Endothelial cell of hepatic sinusoid (primary cell): ENCODE results near the gene MARCHF10.
"Not testable (repeated sequence)": the region's sequence is repeated elsewhere in the genome, so short reads cannot be mapped to it uniquely, and the experiment has no call there.

Experiments
- in situ Hi-C: cut with HindIII; loops from 2 replicates; pipeline ENCODE4 v1.10.0; 2017; ENCODE audit warnings: low sequenced_read_pairs

The MARCHF10 gene

DNA sequence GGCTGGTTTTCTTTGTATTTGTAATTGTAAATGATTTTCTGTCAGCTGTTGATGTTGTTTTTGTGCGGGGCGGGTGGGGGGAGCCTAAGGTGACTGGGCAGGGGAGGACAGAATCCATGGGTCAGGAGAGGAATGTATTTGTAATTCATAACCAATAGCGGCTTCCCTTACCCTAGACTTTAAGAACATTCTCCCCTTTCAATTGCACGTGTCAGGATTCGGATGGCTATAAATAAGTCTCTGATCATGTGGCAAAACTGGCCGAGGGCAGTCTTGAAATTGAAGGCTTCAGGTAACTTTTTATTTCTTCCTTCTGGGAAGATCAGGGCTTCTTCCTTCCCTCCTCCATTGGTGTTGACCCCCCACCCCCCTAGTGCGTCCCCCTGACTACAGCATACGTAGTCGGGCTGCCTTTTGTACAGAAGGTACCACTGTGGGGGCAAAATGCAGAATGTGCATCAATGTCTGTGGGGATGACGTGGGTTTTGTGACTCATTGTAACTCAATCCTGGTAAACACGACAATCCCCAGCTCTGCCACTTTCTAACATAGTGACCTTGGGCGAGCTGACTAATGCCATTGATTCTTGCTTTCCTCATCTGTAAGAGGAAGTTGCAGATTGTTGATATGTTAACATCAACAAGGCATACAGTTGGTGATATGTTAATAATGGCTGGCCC is 16.2 kb downstream of the MARCHF10 start:
- in situ Hi-C loops: no loop called here

DNA sequence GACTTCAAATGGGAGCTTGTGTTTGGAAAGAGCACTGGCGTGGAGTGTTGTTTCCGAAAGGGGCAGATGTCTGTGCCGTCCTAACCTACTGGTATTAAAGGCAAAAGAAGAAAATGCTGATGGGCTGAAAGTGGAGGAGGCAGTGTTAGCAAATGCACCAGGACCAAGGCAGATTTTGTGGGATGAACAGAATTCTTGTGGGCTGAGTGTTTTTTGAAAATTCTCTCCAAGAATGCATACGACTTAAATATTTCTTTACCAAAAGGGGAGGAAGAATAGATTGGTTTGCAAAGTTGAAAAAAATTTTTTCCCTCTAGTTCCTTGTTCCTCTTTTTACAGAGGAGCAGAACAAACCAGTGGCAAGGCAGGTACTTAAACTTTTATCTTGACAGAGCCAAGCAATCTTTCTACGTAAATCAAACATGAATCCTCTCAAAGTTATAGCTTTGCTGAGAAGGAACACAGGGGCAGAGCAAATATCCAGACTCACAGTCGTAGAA is 16.8 kb downstream of the MARCHF10 start:
- in situ Hi-C loops: no loop called here

DNA sequence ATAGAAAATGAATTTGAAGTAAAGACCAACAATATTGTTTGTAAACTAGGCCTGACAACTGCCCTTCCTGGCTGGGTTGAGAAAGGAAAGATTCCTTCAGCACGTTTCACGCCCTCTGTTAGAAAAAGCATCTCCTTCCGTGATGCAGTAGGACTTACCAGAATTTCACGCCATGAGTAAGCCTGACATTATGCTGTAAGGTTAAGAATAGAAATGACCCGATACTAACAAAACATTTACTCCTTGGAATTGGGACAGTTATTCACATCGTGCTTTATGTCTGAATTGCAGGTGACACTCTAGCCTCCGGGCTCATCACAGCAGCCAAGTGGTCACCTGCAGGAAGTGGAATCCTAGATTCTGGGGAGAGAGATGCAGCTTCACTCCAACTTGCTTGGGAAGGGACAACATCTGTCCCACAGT is 17.5 kb downstream of the MARCHF10 start:
- in situ Hi-C loops: no loop called here

DNA sequence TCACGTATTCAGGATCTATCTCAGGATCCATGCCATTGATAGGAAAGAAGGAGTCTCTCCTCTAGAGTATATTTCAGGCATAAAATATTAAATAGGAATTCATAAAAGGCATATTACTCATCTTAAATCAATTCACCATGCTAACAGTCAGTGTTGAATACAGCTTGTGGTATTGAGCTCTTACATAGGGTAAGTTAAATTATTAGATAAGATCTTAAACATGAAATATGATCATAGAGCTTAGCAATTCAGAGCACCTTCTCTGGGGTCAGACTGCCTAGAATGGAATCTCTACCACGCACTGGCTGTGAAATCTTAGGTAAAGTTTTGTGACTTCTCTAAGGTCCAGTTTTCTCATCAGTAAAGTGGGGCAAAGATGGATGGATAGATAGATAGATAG is 20.7 kb downstream of the MARCHF10 start:
- in situ Hi-C loops: no loop called here

DNA sequence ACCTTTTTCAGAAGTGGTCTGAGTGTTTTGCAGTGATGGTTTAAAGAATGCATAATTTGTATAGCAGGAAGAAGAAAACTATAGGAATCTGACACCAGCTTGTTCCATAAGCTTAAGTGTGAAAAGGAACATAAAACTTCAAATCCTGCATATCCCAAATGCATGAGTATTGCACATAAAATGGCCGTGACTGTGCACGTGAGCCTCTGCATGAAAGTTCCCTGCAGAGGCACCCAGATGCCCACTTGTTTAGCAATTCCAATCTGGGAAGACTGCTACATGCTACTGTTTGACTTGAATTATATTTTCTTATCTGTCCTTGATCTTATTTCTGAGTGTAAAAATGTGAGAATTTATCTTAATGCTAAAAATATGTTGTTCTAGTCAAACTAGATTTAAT is 21.5 kb downstream of the MARCHF10 start:
- in situ Hi-C loops: no loop called here

DNA sequence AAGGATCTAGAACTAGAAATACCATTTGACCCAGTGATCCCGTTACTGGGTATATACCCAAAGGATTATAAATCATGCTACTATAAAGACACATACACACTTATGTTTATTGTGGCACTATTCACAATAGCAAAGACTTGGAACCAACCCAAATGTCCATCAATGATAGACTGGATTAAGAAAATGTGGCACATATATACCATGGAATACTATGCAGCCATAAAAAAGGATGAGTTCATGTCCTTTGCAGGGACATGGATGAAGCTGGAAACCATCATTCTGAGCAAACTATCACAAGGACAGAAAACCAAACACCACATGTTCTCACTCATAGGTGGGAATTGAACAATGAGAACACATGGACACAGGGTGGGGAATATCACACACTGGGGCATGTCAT is 22.1 kb downstream of the MARCHF10 start:
- in situ Hi-C loops: not testable (repeated sequence)

DNA sequence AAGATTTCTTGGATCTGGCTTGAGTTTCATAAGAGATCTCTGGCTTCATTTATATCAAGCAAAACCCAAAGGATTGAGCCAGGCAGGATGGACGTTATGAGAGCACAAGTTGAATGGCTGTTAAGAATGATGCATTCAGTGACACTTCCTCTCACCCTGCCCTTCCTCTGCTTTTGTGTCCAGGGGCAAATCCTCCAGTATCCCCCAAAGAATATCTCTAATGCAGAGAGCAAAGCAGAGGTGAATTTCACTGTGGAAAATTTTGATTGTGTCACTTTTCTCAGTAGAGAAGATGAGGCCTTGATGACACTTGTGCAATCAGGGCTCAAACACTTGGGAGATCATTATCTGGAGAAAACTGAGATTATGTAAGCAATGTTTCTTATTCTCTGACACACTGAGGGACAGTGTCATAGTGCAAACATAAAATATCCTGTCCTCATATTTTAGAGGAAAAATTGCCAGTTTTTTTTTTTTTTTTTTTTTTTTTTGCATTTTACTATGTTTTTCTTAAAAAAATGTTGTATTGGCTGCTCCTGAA is 25.3 kb downstream of the MARCHF10 start:
- in situ Hi-C loops: no loop called here

DNA sequence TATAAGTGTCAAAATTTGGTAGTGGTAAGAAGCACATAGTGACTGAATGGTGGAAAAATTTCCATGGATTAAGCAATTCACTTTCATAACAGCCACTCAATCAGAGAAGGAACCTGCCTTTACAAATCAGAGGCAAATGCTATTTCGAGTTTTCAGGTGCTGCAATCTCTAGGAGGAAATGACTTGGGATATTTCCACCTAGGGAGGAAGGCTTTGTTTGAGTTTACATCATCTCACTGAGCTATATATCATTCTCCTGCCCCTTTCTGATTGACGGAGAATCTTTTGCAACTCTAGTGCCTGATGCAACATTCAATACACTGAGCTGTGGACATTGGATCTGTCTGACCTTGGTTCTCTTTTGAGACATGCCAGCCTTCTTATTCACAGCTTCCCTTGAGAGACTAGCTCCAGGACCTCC is 26.3 kb downstream of the MARCHF10 start:
- in situ Hi-C loops: no loop called here

DNA sequence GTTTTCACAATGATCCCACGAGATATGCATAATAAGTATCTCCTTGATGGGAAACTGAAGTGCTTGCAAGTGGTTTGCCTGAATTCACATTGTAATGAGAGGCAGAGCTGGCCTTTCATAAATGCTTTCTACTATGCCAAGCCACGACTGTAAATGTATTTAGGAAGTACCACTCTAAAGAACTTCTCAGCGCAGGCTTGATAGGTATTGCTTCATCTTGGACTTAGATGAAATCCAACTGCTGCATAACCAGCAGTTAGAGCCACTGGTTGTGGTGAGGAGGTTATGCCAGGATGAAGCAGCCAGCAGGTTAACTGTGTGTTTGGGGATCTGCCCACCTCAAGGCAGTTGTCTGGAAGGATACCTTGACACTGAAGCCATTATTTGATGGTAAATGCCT is 26.8 kb downstream of the MARCHF10 start:
- in situ Hi-C loops: no loop called here

DNA sequence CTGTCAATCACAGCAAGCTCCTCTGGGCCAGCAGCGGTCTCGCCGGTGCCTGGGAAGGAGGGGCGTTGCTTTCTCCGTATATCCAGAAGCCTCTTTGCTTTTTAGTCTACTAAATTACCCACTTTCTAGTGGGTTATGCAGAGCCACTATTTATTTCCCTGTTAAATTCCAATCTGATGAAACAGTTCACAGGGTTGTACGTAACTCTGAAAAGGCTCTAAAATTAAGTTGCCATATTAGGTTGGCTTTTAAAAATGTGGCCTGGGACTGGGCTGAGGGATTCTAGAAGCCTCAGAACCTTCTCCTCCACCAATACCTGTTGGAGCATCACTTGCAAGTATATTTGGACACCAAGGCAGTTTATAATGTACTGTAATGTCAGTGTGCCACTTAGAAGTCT is 27.2 kb downstream of the MARCHF10 start:
- in situ Hi-C loops: no loop called here

DNA sequence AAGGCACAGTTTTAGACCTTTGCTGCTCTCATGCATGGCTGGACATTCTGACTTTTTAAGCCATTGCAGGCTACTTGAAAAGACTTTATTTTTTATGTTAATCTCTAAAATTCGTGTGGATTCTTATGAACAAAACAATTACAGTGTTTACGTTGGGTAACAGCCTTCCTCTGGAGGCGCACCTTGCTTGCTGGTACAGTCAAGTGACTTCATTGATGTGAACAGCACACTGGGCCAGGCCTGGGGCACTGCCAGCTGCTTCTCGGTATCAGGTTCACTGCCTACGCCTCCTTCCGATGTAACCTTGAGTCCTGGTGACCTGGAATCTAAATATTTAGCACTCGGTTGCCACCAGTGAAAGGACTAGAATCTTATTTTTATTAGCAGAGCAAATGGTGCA is 27.8 kb downstream of the MARCHF10 start:
- in situ Hi-C loops: no loop called here

DNA sequence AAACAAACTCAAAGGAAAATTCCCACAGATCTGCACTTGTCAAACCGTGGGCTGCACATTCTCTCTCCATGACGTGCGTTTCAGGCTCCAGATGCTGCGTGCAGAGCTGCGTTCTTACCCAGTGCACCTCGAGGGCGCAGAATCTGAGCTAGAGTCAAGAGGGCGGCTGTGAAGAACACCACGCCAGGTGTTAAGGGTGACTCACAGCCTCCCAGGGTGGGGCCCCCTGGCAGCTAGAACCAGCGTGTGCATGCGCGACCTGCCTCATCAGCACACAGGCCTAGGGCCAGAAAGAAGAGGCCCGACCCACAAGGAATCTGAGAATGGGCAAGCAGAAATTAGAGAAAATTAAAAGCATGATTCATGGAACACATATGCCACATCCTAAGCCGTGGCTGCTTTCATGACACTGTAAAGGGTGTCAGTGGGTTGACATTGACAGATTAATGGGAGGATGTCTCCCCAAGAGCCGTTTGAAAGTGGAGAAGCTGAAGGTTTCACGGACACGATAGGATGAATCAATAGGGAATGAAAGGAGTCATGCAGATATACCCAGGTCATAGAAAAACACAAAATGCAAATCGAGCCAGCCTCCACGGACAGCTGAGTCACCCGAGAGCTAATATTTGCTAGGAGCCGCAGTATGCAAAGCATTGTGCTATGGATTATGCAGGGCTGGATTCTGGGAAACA is 29.0 kb downstream of the MARCHF10 start:
- in situ Hi-C loops: no loop called here

DNA sequence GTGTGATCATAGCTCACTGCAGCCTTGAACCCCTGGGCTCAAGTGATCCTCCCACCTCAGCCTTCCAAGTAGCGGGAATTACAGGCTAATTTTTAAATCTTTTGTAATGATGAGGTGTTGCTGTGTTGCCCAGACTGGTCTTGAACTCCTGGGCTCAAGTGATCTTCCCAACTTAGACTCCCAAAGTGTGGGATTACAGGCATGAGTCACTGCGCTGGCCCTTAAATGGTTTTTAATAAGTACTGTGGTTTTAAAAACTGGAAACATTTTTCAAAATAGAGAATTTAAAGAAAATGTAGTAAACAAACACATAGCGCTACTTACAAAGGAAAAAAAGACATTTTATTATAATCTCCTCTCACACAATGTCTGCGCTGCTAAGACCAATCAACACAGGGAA is 32.2 kb downstream of the MARCHF10 start:
- in situ Hi-C loops: no loop called here

DNA sequence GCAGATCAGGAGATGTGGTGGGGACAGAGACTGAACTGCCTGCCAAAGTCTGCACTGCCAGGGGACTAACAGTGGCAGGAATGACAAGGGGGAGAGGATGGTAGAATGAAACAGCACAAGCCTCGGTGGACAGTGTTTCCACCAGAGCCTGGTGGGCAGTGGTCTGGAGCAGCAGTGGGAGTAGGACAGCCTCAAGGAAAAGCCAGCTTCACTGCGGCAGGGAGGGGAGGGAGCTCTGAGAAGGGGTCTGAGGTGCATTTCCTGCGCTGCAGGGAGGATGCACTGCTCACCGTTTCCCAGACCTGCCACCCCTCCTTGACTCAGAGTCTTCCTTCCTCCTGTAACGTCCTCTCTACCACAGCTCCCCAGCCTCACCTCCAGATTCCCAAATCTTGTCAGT is 33.8 kb downstream of the MARCHF10 start:
- in situ Hi-C loops: no loop called here

DNA sequence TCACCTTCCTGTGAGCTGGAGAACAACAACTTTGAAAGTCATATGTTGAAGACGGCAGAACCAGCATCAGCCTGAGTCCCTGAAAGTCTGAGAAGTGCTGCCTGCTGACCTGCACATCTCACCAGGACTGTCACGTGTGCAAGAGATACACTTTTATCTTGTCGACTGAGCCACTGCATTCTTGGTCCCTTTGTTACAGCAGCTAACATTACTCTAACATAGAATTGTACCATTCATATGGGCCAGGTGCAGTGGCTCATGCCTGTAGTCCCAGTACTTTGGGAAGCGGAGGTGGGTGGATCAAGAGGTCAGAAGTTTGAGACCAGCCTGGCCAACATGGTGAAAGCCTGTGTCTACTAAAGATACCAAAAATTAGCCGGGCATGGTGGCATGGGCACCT is 40.1 kb downstream of the MARCHF10 start:
- in situ Hi-C loops: no loop called here

DNA sequence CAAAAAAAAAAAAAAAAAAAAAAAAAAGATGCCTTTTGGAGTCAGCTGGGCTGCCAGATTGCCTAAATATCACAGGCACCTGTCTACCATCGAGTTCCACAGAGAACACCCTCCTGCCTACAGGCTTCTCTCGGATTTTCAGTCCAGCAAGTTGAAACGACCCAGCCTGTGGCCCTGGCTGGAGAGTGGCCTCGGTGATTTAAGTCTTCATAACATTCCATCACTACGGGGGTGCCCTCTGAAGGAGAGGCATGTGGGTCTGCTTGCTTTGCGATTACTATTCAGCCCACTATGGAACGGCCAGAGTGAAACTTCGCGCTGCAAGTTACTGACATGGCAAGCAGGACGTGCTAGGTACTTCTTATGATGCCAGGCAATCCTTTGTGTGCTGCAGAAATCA is 42.8 kb downstream of the MARCHF10 start:
- in situ Hi-C loops: no loop called here

DNA sequence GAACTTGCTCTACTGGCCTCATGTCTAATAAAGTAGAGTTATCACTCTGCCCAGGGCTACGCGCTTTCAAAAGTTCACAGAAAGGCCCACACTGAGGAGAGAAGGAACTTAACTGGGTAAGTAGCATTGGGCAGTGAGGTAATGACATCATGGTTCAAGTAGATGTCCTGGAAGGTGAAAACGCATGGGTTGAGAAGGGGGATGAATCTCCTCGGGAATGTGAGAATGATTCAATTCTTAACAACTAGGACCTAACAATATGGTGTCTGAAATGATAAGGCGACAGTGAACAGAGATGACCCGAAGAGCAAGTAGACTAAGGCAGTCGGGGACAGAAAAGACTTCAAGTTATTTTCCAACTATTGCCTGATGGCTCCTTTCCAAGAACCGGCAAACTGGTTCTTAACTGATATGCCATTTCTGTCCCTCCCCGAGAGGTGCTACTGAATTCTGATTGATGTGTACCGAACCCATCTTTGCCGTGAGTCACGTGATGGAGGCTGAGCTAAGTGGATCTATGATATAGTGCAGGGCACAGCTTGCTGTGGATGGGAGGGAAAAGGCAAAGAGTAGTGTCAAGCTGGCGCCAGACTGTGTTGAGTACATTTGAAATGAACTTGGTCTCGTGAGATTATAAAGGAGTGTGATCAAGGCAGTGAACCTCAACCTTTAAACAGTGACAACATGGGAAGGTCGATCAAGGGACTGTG is 44.1 kb downstream of the MARCHF10 start:
- in situ Hi-C loops: no loop called here

DNA sequence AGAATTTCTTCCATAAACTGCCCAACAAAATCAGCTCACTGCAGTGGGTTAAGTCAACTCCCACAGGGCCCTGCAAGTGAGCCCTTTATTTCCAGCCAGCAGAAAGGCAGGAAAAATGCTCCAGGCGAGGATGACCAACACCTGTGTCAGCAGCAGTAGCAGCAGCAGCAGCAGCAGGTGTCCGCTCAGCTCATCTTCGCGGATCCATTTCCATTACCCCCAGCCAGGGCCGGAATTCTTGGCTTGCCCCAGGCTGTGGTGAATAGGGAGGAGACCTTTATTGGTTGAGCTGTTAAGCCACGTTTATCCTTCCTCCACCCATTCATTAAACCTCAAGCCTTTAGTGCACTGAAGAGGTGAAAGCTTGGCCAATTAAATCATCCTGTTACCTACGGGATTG is 46.2 kb downstream of the MARCHF10 start:
- in situ Hi-C loops: no loop called here

DNA sequence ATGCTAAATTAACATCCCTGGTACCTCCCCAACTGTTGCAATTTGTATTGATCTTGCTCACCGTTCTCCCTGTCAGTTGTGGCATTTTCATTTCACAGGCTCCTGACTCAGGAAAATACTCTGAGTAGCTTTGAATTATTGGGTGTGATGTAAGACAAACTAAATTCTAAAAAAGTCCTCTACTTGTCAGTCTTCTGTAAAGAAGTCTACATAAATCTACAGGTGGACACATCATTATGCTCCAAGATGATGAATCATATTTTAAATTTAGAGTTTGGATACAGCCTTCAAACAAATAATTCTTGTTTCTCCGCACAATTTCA is 47.2 kb downstream of the MARCHF10 start:
- in situ Hi-C loops: no loop called here

DNA sequence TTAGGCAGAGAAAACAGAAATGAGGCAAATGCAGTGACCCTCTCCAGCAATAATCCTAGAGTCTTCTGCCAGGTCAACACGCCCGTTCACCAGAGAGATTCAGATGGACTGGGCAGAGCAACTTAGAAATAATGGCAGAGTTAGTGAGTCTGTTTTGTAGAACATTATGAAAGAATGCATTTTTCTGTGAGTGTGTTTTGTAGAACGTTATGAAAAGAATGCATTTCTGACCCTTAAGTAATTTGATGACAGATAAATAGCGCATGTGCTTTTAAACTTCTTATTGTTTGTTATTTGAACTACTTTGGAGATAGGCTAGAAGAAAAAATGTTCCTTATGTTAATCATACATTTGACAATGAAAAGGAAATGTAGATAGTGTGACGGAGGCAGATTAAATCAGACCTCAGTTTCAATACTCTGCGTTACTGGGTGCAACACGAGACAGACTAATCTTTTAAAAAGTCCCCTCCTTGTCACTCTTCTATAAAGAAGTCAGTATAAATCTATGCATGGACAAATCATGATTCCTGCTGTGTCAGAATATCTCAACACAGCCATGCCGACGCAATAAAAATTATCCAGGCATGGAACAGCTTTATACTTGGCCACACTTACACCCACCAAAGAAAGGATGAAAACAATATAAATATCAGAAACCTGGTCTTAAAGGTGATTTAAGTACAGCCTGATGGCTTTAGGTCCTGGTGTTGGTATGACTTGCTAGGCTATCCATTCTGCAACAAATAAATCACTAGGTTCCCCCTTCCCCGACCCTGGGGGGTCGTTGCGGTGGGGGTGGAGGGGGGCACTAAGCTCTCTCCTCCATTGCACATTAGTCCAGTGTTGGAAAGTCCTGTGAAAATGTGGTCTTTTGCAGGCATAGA is 47.8 kb downstream of the MARCHF10 start:
- in situ Hi-C loops: no loop called here

DNA sequence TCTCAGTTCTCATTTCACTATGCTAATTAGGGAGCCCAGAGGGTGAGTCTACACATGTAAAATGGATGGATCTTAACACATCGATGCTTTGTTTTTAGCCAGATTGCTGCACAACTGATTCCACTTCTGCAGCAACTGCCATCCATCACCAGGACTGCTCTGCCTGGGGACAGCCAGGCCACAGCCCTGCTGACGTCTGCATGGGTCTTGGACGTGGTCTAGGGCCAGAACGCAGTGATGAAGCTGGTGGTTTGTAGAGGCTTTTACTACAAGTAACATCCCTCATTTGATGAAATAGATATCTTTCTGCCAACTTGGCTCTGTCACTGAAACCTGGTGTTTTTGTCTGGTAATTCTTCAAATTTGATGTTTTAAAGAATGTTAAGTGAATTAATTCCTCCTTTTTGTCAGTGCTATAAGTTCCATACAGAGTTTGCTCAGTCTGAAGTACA is 50.6 kb downstream of the MARCHF10 start:
- in situ Hi-C loops: no loop called here
